GM13977 (cell line): Measurements from ENCODE around the gene TECR.
A peak's percentile ranks its signal among the peaks of the same experiment; 100 is the strongest.

Experiments
- DNase-seq: peaks from one replicate; pipeline ENCODE4 v3.0.0; 2012; ENCODE audit warnings: low spot score
- in situ Hi-C: fragments of 300-500 bp; cut with MboI; formaldehyde crosslinking; loops from one replicate; pipeline ENCODE4 v1.12.0; 2022; ENCODE audit warnings: low sequenced_read_pairs, low pct_unique_long_range_greater_than_20kb, mixed read lengths, inconsistent platforms; ENCODE audit not compliant: unreplicated experiment
- TF ChIP-seq, protein P1 (sequence below): IDR thresholded peaks from 2 replicates; pipeline ENCODE4 v1.5.1; 2012; ENCODE audit warnings: mild to moderate bottlenecking, control low read depth; ENCODE audit not compliant: insufficient read depth; ENCODE audit errors: extremely low read depth, missing control alignments

TECR gene, protein sequence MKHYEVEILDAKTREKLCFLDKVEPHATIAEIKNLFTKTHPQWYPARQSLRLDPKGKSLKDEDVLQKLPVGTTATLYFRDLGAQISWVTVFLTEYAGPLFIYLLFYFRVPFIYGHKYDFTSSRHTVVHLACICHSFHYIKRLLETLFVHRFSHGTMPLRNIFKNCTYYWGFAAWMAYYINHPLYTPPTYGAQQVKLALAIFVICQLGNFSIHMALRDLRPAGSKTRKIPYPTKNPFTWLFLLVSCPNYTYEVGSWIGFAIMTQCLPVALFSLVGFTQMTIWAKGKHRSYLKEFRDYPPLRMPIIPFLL

DNA sequence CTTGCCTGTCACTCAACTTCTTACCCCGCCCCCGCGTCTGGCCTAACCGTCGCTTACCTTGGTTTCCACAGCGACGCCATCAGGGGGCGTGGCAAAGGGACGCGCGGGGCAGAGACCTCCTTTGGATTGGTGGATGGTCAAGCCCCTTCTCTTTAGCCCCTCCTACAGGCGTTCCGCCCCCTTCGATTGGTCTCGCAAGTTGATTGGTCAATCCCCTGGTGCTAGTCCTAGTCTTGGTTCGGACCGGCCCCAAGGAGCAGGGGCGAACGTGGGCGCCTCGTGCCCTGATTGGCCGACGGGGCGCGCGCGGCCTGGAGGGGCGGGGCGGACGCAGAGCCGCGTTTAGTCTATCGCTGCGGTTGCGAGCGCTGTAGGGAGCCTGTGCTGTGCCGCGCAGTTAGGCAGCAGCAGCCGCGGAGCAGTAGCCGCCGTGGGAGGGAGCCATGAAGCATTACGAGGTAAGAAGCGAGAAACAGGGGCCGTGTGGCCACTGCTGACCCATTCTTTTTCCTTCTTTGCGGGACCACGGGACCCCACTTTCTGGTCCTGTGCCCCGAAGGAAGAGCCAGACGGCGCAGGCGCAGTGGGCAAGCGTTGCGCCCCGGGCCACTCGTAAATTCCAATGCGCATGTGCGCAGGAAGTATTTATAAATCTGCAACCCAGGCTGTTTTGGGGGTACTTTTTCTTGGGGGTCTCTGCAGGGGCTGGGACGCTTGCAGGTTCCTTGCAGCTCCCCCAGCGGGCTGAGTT, at the start of gene TECR:
TSS of gene TECR (plus strand) at position 341 of the 751 bp plus-strand sequence. CDS start at position 444, 103 bp downstream.
- in situ Hi-C loops, result no loop called here
- DNase-seq, result peak; percentile 97
- TF ChIP-seq, protein P1, sequence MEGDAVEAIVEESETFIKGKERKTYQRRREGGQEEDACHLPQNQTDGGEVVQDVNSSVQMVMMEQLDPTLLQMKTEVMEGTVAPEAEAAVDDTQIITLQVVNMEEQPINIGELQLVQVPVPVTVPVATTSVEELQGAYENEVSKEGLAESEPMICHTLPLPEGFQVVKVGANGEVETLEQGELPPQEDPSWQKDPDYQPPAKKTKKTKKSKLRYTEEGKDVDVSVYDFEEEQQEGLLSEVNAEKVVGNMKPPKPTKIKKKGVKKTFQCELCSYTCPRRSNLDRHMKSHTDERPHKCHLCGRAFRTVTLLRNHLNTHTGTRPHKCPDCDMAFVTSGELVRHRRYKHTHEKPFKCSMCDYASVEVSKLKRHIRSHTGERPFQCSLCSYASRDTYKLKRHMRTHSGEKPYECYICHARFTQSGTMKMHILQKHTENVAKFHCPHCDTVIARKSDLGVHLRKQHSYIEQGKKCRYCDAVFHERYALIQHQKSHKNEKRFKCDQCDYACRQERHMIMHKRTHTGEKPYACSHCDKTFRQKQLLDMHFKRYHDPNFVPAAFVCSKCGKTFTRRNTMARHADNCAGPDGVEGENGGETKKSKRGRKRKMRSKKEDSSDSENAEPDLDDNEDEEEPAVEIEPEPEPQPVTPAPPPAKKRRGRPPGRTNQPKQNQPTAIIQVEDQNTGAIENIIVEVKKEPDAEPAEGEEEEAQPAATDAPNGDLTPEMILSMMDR, result no peak

DNA sequence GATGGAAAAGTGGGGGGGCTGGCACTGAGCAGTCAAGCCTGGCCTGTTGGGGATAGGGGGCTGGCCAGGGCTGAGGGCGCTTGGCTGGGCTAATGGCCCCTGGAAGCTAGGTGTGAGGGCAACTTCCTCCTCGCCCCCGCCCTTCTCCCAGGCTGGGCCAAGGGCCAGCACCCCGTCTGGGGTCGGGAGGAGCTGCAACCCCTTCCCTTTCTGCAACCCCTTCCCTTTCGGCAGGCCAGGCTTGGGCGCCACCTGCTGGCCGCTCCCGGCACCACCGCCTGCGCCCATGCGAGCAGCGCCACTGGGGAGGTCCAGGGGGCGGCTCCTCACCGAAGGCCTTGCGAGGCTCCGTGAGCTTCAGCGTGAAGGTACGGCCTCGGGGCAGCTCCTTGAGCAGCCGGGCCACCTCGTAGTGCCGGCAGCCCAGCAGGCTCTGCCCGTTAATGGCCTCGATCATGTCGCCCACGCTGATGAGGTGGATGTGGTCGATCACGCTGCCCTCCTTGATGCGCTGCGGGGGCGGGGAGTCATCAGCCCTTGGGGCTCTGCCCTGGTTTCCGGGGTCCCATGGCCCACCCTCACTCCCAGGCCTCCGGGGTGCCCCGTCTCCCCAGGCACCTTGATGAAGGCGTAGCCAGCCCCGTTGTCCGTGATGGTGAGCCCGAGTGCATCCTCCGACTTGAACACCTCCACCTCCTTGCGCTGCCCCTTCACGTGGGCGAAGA, 49.3 kb upstream of the TECR start:
- TF ChIP-seq, protein P1, result peak; percentile 99
- in situ Hi-C loops, result no loop called here
- peak; percentile 92 for DNase-seq

DNA sequence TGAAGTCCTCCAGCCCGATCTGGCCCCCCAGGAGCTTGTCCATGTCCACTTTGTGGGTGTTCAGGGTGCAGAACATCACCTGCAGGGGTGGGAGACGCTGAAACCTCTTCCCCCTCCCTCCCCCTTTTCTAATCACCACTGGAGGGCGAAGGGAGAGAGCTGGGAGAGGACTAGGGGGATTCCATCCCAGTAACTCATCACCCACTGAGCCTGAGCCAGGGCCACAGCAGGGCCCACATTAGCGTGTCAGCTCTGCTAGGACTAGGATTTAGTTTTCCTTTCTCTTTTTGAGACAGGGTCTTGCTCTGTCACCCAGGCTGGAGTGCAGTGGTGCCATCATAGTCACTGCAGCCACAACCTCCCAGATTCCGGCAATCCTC, 48.7 kb upstream of the TECR start:
- in situ Hi-C loops, result no loop called here
- TF ChIP-seq, protein P1, result no peak
- DNase-seq, result peak; percentile 34

DNA sequence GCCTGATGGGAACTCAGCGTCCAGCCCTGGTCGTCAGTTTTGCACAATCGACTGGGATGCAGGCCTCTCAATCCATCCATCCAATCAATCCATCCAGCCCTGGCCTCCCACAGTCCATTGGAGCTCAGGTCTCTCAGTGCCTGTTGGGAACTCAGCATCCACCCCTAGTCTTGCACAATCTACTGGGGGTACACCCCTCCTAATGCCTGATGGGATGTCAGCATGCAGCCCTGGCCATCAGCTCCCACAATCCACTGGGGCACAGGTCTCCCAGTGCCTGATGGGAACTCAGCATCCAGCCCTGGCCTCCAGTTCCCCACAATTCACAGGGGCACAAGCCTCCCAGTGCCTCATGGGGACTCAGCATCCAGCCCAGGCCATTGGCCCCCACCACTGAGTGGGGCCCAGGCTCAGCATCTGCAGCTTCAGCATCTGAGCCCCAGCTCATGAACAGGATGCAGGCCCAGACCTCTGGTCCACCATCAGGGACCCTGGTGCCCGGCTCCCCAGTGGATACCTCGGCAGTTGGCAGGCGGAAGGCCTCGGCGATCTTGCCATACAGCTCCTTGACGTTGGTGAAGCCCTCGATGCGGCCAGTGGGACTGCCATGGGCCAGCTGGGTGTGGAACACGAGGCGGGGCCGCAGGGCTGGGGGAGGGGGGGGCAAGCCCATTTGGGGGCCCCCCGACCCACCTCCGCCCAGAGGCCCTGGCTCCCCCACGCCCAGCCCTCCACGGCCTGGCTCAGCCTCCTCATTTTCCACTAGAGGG, 47.0 kb upstream of the TECR start:
- DNase-seq, result no peak
- in situ Hi-C loops, result no loop called here
- TF ChIP-seq, protein P1, result no peak

DNA sequence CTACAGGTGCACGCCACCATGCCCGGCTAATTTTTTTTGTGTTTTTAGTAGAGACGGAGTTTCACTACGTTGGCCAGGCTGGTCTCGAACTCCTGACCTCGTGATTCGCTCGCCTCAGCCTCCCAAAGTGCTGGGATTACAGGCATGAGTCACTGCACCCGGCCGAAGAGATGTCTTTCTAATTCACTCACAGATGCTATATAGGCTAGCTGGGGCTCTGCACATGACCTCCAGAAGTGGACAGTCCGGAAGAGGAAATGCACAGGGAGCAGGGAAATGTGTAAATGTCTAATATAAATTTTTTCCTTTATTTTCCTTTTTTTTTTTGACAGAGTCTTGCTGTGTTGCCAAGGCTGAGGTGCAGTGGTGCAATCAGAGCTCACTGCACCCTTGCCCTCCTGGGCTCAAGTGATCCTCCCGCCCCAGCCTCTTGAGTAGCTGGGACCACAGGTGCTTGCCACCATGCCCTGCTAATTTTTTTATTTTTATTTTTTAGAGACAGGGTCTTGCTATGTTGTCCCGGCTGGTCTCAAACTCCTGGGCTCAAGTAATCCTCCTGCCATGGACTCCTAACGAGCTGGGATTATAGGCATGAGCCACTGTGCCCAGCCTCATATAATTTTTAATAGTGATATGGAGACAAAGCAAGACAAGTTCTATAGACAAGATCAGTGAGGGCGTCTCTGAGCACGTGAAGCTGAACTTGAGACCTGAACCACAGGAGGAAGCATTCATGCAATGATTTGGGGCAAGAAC, 41.8 kb upstream of the TECR start:
- no peak for DNase-seq
- in situ Hi-C loops, result no loop called here

More for the DNA sequence above, 41.8 kb upstream of the TECR start:
- TF ChIP-seq, protein P1, result no peak
